GM18499 (cell line): ENCODE measurements around the gene RPAP2.
A peak's percentile ranks its signal among the peaks of the same experiment; 100 is the strongest.
"Not testable (repeated sequence)": the region's sequence is repeated elsewhere in the genome, so short reads cannot be mapped to it uniquely, and the experiment has no call there.

ENCODE experiments used
- ATAC-seq: cut with Tn5 transposase; IDR thresholded peaks from one replicate; pipeline ENCODE4 v1.9.1; 2021; ENCODE audit warnings: moderate number of reproducible peaks; ENCODE audit not compliant: insufficient read depth, unreplicated experiment

RPAP2 gene

GRCh38 chr1:92298573-92299476 is at the start of gene RPAP2, which contains the start of gene GLMN:
Gene RPAP2, plus strand, starts transcription at chr1:92299059. Its CDS starts 15 bp downstream, at chr1:92299074.
Gene GLMN, minus strand, starts transcription at chr1:92298987. Its CDS starts 988 bp downstream, at chr1:92297999.
- ATAC-seq = peak; percentile 81

GRCh38 chr1:92254714-92255113 is 44.1 kb upstream of the RPAP2 start:
- ATAC-seq = not testable (repeated sequence)

GRCh38 chr1:92259350-92259749 is 39.5 kb upstream of the RPAP2 start:
- no peak for ATAC-seq

DNA sequence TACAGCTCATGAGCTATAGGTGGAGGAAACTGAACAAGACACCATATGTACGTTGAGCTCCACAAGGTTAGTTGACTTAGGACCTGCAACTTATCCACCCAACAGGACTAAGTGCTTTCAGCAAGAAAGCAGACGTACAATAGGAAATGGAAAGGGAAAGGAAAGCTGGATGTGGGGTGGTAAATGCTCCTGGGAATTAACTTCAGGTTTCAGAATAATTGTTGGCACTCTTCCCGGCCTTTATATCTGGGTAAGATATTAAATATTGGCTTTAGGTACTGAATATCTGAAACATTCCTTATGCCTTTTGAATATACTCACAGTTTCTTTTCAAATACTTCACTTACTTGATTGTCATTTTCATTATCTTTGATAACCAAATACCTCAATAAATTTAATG is 36.3 kb upstream of the RPAP2 start:
- ATAC-seq = no peak

- no peak for ATAC-seq
Observed at GRCh38 chr1:92273039-92273438, 25.8 kb upstream of the RPAP2 start.

- no peak for ATAC-seq
Observed at GRCh38 chr1:92274939-92275338, 23.9 kb upstream of the RPAP2 start.

- no peak for ATAC-seq
Observed at GRCh38 chr1:92276082-92276481, 22.8 kb upstream of the RPAP2 start.

GRCh38 chr1:92277105-92277723 is 21.6 kb upstream of the RPAP2 start:
- ATAC-seq = no peak

DNA sequence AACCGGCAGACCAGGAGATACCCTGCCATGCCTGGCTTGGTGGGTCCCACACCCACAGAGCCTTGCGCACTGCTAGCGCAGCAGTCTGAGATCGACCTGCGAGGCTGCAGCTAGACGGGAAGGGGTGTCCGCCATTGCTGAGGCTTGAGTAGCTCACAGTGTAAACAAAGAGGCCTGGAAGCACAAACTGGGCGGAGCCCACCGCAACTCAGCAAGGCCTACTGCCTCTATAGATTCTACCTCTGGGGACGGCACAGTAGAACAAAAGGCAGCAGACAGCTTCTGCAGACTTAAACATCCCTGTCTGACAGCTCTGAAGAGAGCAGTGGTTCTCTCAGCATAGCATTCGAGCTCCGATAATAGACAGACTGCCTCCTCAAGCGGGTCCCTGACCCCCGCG is 19.1 kb upstream of the RPAP2 start:
- ATAC-seq = not testable (repeated sequence)

GRCh38 chr1:92281411-92281810 is 17.4 kb upstream of the RPAP2 start:
- ATAC-seq = not testable (repeated sequence)

- no peak for ATAC-seq
Observed at GRCh38 chr1:92291372-92291999, 7.4 kb upstream of the RPAP2 start.

DNA sequence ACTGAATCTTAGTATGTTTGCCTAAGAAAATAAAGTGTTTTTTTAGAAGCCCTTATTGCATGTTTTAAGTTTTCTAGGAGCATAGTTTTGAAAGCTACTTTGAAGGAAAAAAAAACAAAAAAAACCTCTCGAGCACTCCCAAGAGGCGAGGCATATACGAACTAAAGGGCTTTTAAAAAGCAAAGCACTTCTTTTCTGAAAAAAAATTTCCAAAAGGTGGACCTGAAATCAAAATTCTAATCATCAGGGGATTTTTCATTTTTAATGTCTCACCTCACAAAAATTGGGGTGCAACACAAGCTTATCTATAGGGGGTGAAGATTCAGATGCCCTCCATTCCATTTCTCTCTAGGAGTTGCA is 666 bp upstream of the RPAP2 start:
- no peak for ATAC-seq

DNA sequence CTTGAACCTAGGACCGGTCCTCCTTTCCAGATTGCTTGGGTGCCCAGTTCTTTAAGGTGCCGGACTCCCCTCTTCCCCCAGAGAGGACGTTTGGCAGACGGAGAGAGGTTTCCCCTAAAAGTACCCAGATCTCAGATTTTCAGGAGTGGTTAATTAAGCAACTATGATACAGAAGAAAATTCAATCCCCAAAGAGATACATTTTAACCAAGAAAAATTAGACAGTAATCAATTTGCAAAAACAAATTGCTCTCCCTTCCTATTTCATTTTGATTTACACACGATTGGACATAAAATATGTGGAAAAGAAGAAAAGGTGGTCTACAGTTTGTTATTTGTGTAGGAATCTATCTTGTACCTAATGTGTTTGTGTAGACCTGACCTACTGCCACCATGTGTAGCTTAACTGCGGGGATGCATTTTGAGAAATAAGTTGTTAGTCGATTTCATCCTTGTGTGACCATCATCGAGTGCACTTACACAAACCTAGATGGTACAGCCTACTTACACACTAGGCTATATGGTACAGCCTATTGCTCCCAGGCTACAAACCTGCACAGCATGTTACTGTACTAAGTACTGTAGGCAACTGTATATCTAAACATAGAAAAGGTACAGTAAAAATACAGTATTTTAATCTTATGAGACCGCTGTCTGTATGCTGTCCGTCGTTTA is 755 bp downstream of the RPAP2 start:
- no peak for ATAC-seq

DNA sequence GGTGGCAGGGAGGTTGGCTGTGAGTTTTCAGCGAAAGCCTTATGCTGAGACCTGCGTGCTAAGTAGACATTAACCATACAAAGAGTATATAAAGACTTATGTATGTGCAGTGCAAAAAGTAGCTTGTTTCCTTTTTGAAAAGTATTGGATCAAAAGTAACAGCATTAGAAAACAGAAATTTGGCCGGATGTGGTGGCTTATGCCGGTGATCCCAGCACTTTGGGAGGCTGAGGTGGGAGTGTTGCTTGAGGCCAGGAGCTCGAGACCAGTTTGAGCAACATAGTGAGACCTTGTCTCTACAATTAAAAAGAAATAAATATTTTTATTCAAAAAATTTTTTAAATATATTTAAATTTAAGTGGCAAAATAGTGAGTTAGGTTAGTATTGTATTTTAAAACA is 2.2 kb downstream of the RPAP2 start:
- no peak for ATAC-seq

GRCh38 chr1:92306020-92306419 is 7.2 kb downstream of the RPAP2 start:
- ATAC-seq = no peak

GRCh38 chr1:92307980-92308379 is 9.1 kb downstream of the RPAP2 start:
- ATAC-seq = no peak

- no peak for ATAC-seq
Observed at GRCh38 chr1:92310185-92310597, 11.3 kb downstream of the RPAP2 start.

DNA sequence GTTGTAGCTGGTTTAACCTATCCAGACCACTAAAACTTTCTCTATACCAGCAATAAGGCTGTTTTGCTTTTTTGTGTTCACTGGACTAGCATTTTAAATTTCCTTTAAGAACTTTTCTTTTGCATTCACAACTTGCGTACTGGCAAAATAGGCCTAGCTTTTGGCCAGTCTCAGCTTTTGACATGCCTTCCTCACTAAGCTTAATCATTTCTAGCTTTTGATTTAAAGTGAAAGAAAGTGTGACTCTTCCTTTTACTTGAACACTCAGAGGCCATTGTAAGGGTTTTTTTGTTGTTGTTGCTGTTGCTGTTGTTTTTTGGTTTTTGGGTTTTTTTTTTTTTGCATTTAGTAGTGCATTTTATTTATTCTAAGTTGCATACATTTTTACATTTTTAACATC is 15.2 kb downstream of the RPAP2 start:
- ATAC-seq = no peak

DNA sequence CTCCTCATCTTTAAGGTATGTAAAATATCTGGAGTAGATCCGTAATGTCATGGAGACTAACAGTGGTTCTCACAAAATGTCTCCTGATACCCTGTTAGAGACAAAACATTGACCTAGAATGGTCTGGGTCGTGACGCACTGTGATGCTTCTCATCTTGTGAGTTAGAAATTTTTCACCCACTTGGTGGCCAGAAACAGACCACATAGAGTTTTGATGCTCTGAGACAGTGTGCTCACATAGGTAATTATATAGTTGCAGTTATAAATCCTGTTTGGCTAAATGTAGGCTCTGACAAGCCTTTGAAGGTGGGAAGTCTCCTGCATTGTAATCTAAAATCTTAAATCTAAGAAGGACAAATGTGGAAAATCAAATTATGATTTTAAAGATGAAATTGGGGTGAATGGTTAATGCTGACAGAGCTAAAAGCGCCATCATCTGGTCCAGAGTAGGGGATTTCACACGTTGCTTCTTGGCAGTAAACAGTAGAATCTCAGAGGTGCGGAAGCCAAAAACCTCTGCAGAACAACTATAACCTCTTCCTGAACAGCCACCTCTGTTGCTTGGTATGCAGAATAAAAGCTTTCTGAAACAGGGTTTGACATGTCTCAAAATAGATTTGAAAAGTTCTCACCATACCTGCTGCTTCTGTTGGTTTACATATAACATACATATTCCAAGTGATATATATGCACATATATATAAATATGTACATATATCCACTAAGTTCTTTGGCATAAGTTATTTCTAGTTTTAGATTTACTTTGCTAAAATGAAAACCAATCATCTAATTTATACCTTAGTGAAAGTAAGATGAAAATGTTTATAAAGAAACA is 17.1 kb downstream of the RPAP2 start:
- no peak for ATAC-seq
